Measurements from ENCODE around the gene AGBL5. TPM values are rescaled to one million over a fixed set of nuclear protein-coding genes. Genes with fewer than 3 reads are reported as not detected.

AGBL5 gene
- total and polyA plus RNA-seq, 9 of the 15 experiments (the other 6 are each of a cell fraction or from before 2014, with no cell fraction given) = 3.3 to 52.7 (median 26.2) TPM

- TF ChIP-seq ZSCAN32 (CRISPR knock-in tag; IDR thresholded peaks at IDR 0.05) (no peak), NFATC3 (IDR thresholded peaks at IDR 0.05) (peak; percentile 71; the same call in 1 of the 2 replicates), HNRNPUL1 (IDR thresholded peaks at IDR 0.05; ENCODE audit: low read length) (no peak), MBD2 (IDR thresholded peaks at IDR 0.05; ENCODE audit: borderline replicate concordance, low read depth) (no peak), TAF1 (IDR thresholded peaks at IDR 0.05; ENCODE audit: control insufficient read depth, extremely low read depth, insufficient read depth, low read length, severe bottlenecking) (no peak), SREBF2 (CRISPR knock-in tag; IDR thresholded peaks at IDR 0.05) (no peak), FOXM1 (IDR thresholded peaks at IDR 0.05; ENCODE audit: low read depth) (peak; percentile 72; the same call in 1 of the 2 replicates), FOXM1 (CRISPR knock-in tag; IDR thresholded peaks at IDR 0.05; ENCODE audit: low read depth) (no peak), KLF13 (tag; IDR thresholded peaks at IDR 0.05; ENCODE audit: borderline replicate concordance, low read depth) (no peak), PURB (CRISPR knock-in tag; IDR thresholded peaks at IDR 0.05; ENCODE audit: low read depth) (no peak), NR4A1 (CRISPR knock-in tag; IDR thresholded peaks at IDR 0.05) (peak; percentile 12; the same call in 1 of the 2 replicates), NR4A1 (tag; IDR thresholded peaks at IDR 0.05) (peak; percentile 71; the same call in 1 of the 2 replicates), EP300 (IDR thresholded peaks at IDR 0.05; ENCODE audit: low read length) (peak; percentile 92), GABPA (tag; conservative IDR thresholded peaks at IDR 0.05; ENCODE audit: low read depth) (peak; percentile 58; the same call in 1 of the 2 replicates), MNT (conservative IDR thresholded peaks at IDR 0.05) (peak; percentile 50 to 79), ZNF584 (CRISPR knock-in tag; IDR thresholded peaks at IDR 0.05; ENCODE audit: low read depth) (0 out of 2 replicates have a peak, but pooled peaks have one; percentile 68), ZNF609 (CRISPR knock-in tag; IDR thresholded peaks at IDR 0.05; ENCODE audit: borderline replicate concordance) (no peak), PHF8 (IDR thresholded peaks at IDR 0.05; ENCODE audit: borderline replicate concordance, low read length) (no peak), ZNF134 (CRISPR knock-in tag; conservative IDR thresholded peaks at IDR 0.05) (no peak)
- TF ChIP-seq, protein P1, sequence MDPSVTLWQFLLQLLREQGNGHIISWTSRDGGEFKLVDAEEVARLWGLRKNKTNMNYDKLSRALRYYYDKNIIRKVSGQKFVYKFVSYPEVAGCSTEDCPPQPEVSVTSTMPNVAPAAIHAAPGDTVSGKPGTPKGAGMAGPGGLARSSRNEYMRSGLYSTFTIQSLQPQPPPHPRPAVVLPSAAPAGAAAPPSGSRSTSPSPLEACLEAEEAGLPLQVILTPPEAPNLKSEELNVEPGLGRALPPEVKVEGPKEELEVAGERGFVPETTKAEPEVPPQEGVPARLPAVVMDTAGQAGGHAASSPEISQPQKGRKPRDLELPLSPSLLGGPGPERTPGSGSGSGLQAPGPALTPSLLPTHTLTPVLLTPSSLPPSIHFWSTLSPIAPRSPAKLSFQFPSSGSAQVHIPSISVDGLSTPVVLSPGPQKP (CRISPR knock-in tag; IDR thresholded peaks at IDR 0.05) = no peak
These were observed 31.3 kb upstream of the AGBL5 start (continued) for GRCh38 chr2:27019931-27020855.
